ENCODE measurements around the gene EPHB2. TPM values are rescaled to one million over a fixed set of nuclear protein-coding genes. Genes with fewer than 3 reads are reported as not detected.

The EPHB2 gene
- total and polyA plus RNA-seq, 2 of the 13 experiments (the other 11 are each of a cell fraction or from before 2014, with no cell fraction given): 0.03 to 0.11 TPM

DNA sequence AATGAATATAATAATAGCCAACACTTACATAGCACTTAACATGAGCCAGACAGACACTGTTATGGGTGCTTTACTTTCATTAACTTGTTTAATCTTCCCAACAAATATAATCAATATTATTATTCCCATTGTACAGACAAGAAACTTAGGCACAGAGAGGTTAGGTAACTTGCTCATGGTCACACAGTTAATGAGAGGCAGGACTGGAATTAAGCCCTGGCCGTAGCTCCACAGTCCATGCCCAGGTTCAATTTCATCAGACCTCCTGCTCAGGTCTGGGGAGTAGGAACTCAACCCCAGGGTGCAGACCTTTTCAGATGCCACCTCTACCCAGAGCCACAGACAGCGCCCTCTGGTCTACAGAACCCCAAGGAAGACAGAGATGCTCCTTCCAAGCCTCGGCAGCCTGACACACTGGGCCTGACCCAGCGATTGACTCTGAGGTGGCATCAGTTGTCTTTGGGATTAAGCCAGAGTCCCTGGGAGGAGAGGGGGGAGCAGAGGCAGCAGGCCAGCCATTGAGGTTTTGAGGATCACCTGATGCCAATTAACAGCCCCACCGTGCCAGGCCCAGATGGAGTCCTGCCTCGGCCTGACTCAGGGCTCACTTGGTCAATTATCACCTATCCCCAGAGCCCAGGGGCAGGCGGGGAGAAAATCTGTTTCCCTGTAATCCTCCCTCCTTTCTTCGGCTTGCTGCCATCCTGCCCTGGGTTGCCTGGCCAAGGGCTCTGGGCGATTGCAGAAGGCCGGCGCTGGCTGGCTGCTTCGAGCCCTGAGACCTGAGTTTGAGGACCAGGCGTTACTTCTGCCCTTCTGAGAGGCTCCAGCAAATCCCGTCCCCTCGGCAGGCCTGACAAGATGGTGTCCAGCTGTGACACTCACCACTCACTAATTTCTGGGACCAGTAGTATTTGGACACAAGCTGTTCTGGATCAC lies 145.3 kb downstream of the EPHB2 start:
- peaks cover 0 to 16% of the 10 kb centered on the region in 2 experiments; a peak in 1 of 5 replicates for H3K27me3 ChIP-seq (ENCODE audit: control insufficient read depth in 1 of 2, insufficient read depth in 2 of 2, low read length in 2 of 2)
- no peak overlapping the region for H2AFZ ChIP-seq (ENCODE audit: low read length)
- no peak overlapping the region for H3K9ac ChIP-seq (ENCODE audit: insufficient read depth, low read depth, low read length)
- no peaks in the 10 kb centered on the region for H3K9me3 ChIP-seq (ENCODE audit: low read length)
- H3K27ac ChIP-seq (ENCODE audit: extremely low read length, insufficient read depth, low read length): no peak overlapping the region
- no peaks in the 10 kb centered on the region for H4K20me1 ChIP-seq (ENCODE audit: insufficient read depth, low read length)
- no peak overlapping the region for H3K4me2 ChIP-seq (ENCODE audit: low read depth, low read length)
- no peaks in the 10 kb centered on the region for H3K4me1 ChIP-seq (ENCODE audit: insufficient read depth, low read length)
- no peak for FAIRE-seq
- ATAC-seq: no peak
- no peaks in the 10 kb centered on the region for H3K36me3 ChIP-seq (replicated peaks in 1 of 2; ENCODE audit: control insufficient read depth in 1 of 2, insufficient read depth in 2 of 2, low read length in 2 of 2)
- BruUV-seq (replicated peaks): no TSS peak
- CTCF ChIA-PET (ENCODE audit: low intra/inter-chr PET ratio, low total read pairs): no interaction called here
- POLR2A ChIA-PET: no interaction called here
- no peak for DNase-seq (ENCODE audit: low spot score)
- no peak overlapping the region for H3K4me3 ChIP-seq (replicated peaks in 1 of 3; ENCODE audit: insufficient read depth in 1 of 3, low read depth in 2 of 3, low read length in 3 of 3)
- in situ Hi-C loops (cut with HindIII; ENCODE audit: extremely low pct_ligation_motif_present, low pct_unique_long_range_greater_than_20kb): no loop called here
- TF ChIP-seq GABPB1 (CRISPR knock-in tag; IDR thresholded peaks at IDR 0.05) (no peak), ZNF468 (CRISPR knock-in tag; IDR thresholded peaks at IDR 0.05) (no peak), ZNF768 (CRISPR knock-in tag; IDR thresholded peaks at IDR 0.05) (peak; percentile 54; the same call in 1 of the 2 replicates)
- H3K79me2 ChIP-seq (ENCODE audit: insufficient read depth, low read length): no peaks in the 10 kb centered on the region
- intact Hi-C loops (cut with micrococcal nuclease; ENCODE audit: unreplicated experiment): no loop called here
- 51% methylated on average over 8 of the region's 15 CpGs for WGBS (ENCODE audit: low lambda C conversion rate)

DNA sequence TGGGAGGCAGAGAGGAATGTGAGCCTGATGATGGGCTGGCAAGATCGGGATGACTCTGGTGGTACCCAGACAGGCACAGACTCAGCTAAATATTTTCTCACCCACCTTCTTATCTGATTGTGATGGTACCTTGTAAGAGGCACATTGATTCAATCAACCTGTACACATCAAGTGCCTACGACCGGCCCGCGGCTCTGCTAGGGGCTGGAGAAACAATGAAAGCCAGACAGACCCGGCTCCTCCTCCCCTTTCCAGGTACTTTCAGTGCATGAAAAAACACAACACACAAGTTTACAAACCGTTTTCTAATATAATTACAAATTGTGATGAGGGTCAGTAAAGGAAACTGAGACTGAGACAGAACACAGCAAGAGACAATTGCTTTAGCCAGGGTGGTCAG lies 147.0 kb downstream of the EPHB2 start:
- Histone ChIP-seq H3K4me1 (ENCODE audit: insufficient read depth, low read length) (no peaks in the 10 kb centered on the region), H3K4me3 (replicated peaks in 1 of 3; ENCODE audit: insufficient read depth in 1 of 3, low read depth in 2 of 3, low read length in 3 of 3) (no peak overlapping the region), H3K9me3 (ENCODE audit: low read length) (no peaks in the 10 kb centered on the region), H3K27ac (ENCODE audit: extremely low read length, insufficient read depth, low read length) (no peak overlapping the region), H3K4me2 (ENCODE audit: low read depth, low read length) (no peak overlapping the region), H3K9ac (ENCODE audit: insufficient read depth, low read depth, low read length) (no peak overlapping the region), H3K36me3 (replicated peaks in 1 of 2; ENCODE audit: control insufficient read depth in 1 of 2, insufficient read depth in 2 of 2, low read length in 2 of 2) (no peaks in the 10 kb centered on the region), H3K27me3 (ENCODE audit: control insufficient read depth in 1 of 2, insufficient read depth in 2 of 2, low read length in 2 of 2) (peaks cover 0 to 2% of the 10 kb centered on the region in 2 experiments; a peak in 1 of 5 replicates), H2AFZ (ENCODE audit: low read length) (no peak overlapping the region), H3K79me2 (ENCODE audit: insufficient read depth, low read length) (no peaks in the 10 kb centered on the region), H4K20me1 (ENCODE audit: insufficient read depth, low read length) (no peaks in the 10 kb centered on the region)
- CTCF ChIA-PET (ENCODE audit: low intra/inter-chr PET ratio, low total read pairs): no interaction called here
- ATAC-seq (no peak), FAIRE-seq (no peak), DNase-seq (ENCODE audit: low spot score) (no peak)
- POLR2A ChIA-PET: no interaction called here
- WGBS (ENCODE audit: low lambda C conversion rate): 47% methylated on average over 7 of the region's 7 CpGs
- in situ Hi-C loops (cut with HindIII; ENCODE audit: extremely low pct_ligation_motif_present, low pct_unique_long_range_greater_than_20kb): no loop called here
- BruUV-seq (replicated peaks): no TSS peak
- intact Hi-C loops (cut with micrococcal nuclease; ENCODE audit: unreplicated experiment): no loop called here
- TF ChIP-seq ETV5 (CRISPR knock-in tag; IDR thresholded peaks at IDR 0.05; ENCODE audit: borderline replicate concordance) (no peak), CREM (IDR thresholded peaks at IDR 0.05) (no peak), CREM (CRISPR knock-in tag; IDR thresholded peaks at IDR 0.05) (no peak), ATF1 (CRISPR knock-in tag; IDR thresholded peaks at IDR 0.05) (no peak), ZKSCAN8 (CRISPR knock-in tag; IDR thresholded peaks at IDR 0.05; ENCODE audit: borderline replicate concordance) (no peak), HES4 (CRISPR knock-in tag; IDR thresholded peaks at IDR 0.05; ENCODE audit: borderline replicate concordance) (no peak)

Data from HepG2 (cell line).